ENCODE measurements around the gene NFATC2. TPM values are rescaled to one million over a fixed set of nuclear protein-coding genes. Genes with fewer than 3 reads are reported as not detected.
"Not testable (repeated sequence)": the region's sequence is repeated elsewhere in the genome, so short reads cannot be mapped to it uniquely, and the experiment has no call there.

Gene NFATC2
- total RNA-seq, 1 donor from 2014 or later, result 0.89 TPM

- no peak overlapping the region for H3K27ac Mint-ChIP-seq (ENCODE audit: unreplicated experiment)
- DNase-seq (ENCODE audit: extremely low spot score, unreplicated experiment), result no peak
Measured at GRCh38 chr20:51482836-51483473, 59.6 kb downstream of the NFATC2 start.

GRCh38 chr20:51481341-51481914 lies 61.1 kb downstream of the NFATC2 start:
- peaks cover 5% of the 10 kb centered on the region for H3K9me3 Mint-ChIP-seq (ENCODE audit: unreplicated experiment)
- peaks cover 3% of the 10 kb centered on the region for H3K27me3 Mint-ChIP-seq (ENCODE audit: unreplicated experiment)
- no peak overlapping the region for H3K4me3 Mint-ChIP-seq (ENCODE audit: unreplicated experiment)
- TF ChIP-seq CTCF (IDR thresholded peaks at IDR 0.05), result no peak
- no peak overlapping the region for H3K27ac Mint-ChIP-seq (ENCODE audit: unreplicated experiment)
- no peaks in the 10 kb centered on the region for H3K36me3 Mint-ChIP-seq (ENCODE audit: unreplicated experiment)
- DNase-seq (ENCODE audit: extremely low spot score, unreplicated experiment), result no peak
- H3K4me1 Mint-ChIP-seq (ENCODE audit: unreplicated experiment), result no peaks in the 10 kb centered on the region

More at GRCh38 chr20:51482836-51483473, 59.6 kb downstream of the NFATC2 start:
- Mint-ChIP-seq H3K36me3 (ENCODE audit: unreplicated experiment) (no peaks in the 10 kb centered on the region), H3K4me3 (ENCODE audit: unreplicated experiment) (no peak overlapping the region), H3K4me1 (ENCODE audit: unreplicated experiment) (peaks cover 13% of the 10 kb centered on the region), H3K9me3 (ENCODE audit: unreplicated experiment) (no peaks in the 10 kb centered on the region), H3K27me3 (ENCODE audit: unreplicated experiment) (peaks cover 3% of the 10 kb centered on the region)
- no peak for TF ChIP-seq CTCF (IDR thresholded peaks at IDR 0.05)

- peaks cover 3% of the 10 kb centered on the region for H3K27me3 Mint-ChIP-seq (ENCODE audit: unreplicated experiment)
- H3K4me3 Mint-ChIP-seq (ENCODE audit: unreplicated experiment), result no peak overlapping the region
- H3K36me3 Mint-ChIP-seq (ENCODE audit: unreplicated experiment), result no peaks in the 10 kb centered on the region
- no peaks in the 10 kb centered on the region for H3K4me1 Mint-ChIP-seq (ENCODE audit: unreplicated experiment)
- H3K27ac Mint-ChIP-seq (ENCODE audit: unreplicated experiment), result no peak overlapping the region
- H3K9me3 Mint-ChIP-seq (ENCODE audit: unreplicated experiment), result peaks cover 5% of the 10 kb centered on the region
- TF ChIP-seq CTCF (IDR thresholded peaks at IDR 0.05), result no peak
- DNase-seq (ENCODE audit: extremely low spot score, unreplicated experiment), result no peak
Measured at GRCh38 chr20:51480507-51481270, 61.8 kb downstream of the NFATC2 start.

GRCh38 chr20:51476106-51476505 lies 66.4 kb downstream of the NFATC2 start:
- not testable (repeated sequence) for H3K9me3 Mint-ChIP-seq (ENCODE audit: unreplicated experiment); H3K36me3 Mint-ChIP-seq (ENCODE audit: unreplicated experiment); H3K4me1 Mint-ChIP-seq (ENCODE audit: unreplicated experiment); H3K27ac Mint-ChIP-seq (ENCODE audit: unreplicated experiment); H3K27me3 Mint-ChIP-seq (ENCODE audit: unreplicated experiment); DNase-seq (ENCODE audit: extremely low spot score, unreplicated experiment); H3K4me3 Mint-ChIP-seq (ENCODE audit: unreplicated experiment)

- no peak overlapping the region for H3K27ac Mint-ChIP-seq (ENCODE audit: unreplicated experiment)
- no peak for TF ChIP-seq CTCF (IDR thresholded peaks at IDR 0.05)
- H3K9me3 Mint-ChIP-seq (ENCODE audit: unreplicated experiment), result peaks cover 5% of the 10 kb centered on the region
- H3K4me1 Mint-ChIP-seq (ENCODE audit: unreplicated experiment), result no peaks in the 10 kb centered on the region
- no peak overlapping the region for H3K4me3 Mint-ChIP-seq (ENCODE audit: unreplicated experiment)
- H3K27me3 Mint-ChIP-seq (ENCODE audit: unreplicated experiment), result no peaks in the 10 kb centered on the region
- DNase-seq (ENCODE audit: extremely low spot score, unreplicated experiment), result no peak
- no peaks in the 10 kb centered on the region for H3K36me3 Mint-ChIP-seq (ENCODE audit: unreplicated experiment)
Measured at GRCh38 chr20:51473771-51474170, 68.7 kb downstream of the NFATC2 start.

Data from osteocyte (in vitro differentiated cells).